H9 (cell line): ENCODE results near the gene CNOT9. TPM values are rescaled to one million over a fixed set of nuclear protein-coding genes. Genes with fewer than 3 reads are reported as not detected.

Experiments used
- DNase-seq: peaks from one replicate; pipeline ENCODE4 v3.0.0-alpha.2; 2017
- H2AFZ ChIP-seq: one replicate; pipeline ENCODE4 v1.6.1; 2013; ENCODE audit warnings: mild to moderate bottlenecking, low read length, control low read depth, moderate library complexity
- H2AK5ac ChIP-seq: 2 replicates; pipeline ENCODE4 v1.6.1; 2013; ENCODE audit warnings: low read length, control low read depth, mixed read lengths; ENCODE audit not compliant: insufficient read length
- H2BK120ac ChIP-seq: one replicate; pipeline ENCODE4 v1.6.1; 2013; ENCODE audit warnings: low read depth, mild to moderate bottlenecking, low read length, control low read depth, inconsistent platforms; ENCODE audit not compliant: poor library complexity, severe bottlenecking
- H2BK12ac ChIP-seq: 2 replicates; pipeline ENCODE4 v1.6.1; 2013; ENCODE audit warnings: low read length, control low read depth, mixed read lengths, low read depth; ENCODE audit not compliant: insufficient read length
- H2BK15ac ChIP-seq: 2 replicates; pipeline ENCODE4 v1.6.1; 2013; ENCODE audit warnings: low read depth, low read length, control low read depth
- H2BK20ac ChIP-seq: one replicate; pipeline ENCODE4 v1.6.1; 2013; ENCODE audit warnings: low read depth, mild to moderate bottlenecking, low read length, control low read depth, inconsistent platforms; ENCODE audit not compliant: poor library complexity, severe bottlenecking
- H2BK5ac ChIP-seq: 2 replicates; pipeline ENCODE4 v1.6.1; 2013; ENCODE audit warnings: low read length, control low read depth, mixed read lengths; ENCODE audit not compliant: insufficient read length
- H3K14ac ChIP-seq: 2 replicates; pipeline ENCODE4 v1.6.1; 2013; ENCODE audit warnings: low read length, control low read depth; ENCODE audit not compliant: insufficient read depth
- H3K18ac ChIP-seq: 2 replicates; pipeline ENCODE4 v1.6.1; 2013; ENCODE audit warnings: low read depth, mild to moderate bottlenecking, mixed read lengths, low read length, control low read depth; ENCODE audit not compliant: insufficient read length
- H3K23ac ChIP-seq: 2 replicates; pipeline ENCODE4 v1.6.1; 2013; ENCODE audit warnings: low read length, control low read depth, mixed read lengths, low read depth; ENCODE audit not compliant: insufficient read length
- H3K23me2 ChIP-seq: 2 replicates; pipeline ENCODE4 v1.6.1; 2013; ENCODE audit warnings: low read depth, mild to moderate bottlenecking, mixed read lengths, low read length, control low read depth; ENCODE audit not compliant: insufficient read length, poor library complexity, severe bottlenecking
- H3K27ac ChIP-seq: 2 replicates; pipeline ENCODE4 v1.5.1; 2013; ENCODE audit warnings: low read length, control low read depth, mixed read lengths, low read depth; ENCODE audit not compliant: insufficient read length
- H3K27me3 ChIP-seq: 2 replicates; pipeline ENCODE4 v1.6.1; 2013; ENCODE audit warnings: low read length, control low read depth, inconsistent platforms; ENCODE audit not compliant: insufficient read depth
- H3K4ac ChIP-seq: 2 replicates; pipeline ENCODE4 v1.6.1; 2013; ENCODE audit warnings: low read depth, mild to moderate bottlenecking, control low read depth, inconsistent platforms, low read length, moderate library complexity
- H3K4me1 ChIP-seq: 2 replicates; pipeline ENCODE4 v1.6.1; 2013; ENCODE audit warnings: low read length, control low read depth, inconsistent platforms; ENCODE audit not compliant: insufficient read depth
- H3K4me2 ChIP-seq: 2 replicates; pipeline ENCODE4 v1.6.1; 2013; ENCODE audit warnings: low read length, control low read depth, mixed read lengths; ENCODE audit not compliant: insufficient read length, insufficient read depth
- H3K56ac ChIP-seq: 2 replicates; pipeline ENCODE4 v1.6.1; 2013; ENCODE audit warnings: low read depth, mild to moderate bottlenecking, mixed read lengths, low read length, control low read depth; ENCODE audit not compliant: insufficient read length
- H3K79me1 ChIP-seq: 2 replicates; pipeline ENCODE4 v1.6.1; 2013; ENCODE audit warnings: low read depth, mild to moderate bottlenecking, moderate library complexity, low read length, control low read depth, inconsistent platforms; ENCODE audit not compliant: insufficient read depth, poor library complexity, severe bottlenecking
- H3K79me2 ChIP-seq: 2 replicates; pipeline ENCODE4 v1.6.1; 2013; ENCODE audit warnings: low read length, control low read depth, inconsistent platforms; ENCODE audit not compliant: insufficient read depth
- H3K9ac ChIP-seq: 2 replicates; pipeline ENCODE4 v1.6.1; 2013; ENCODE audit warnings: low read length, control low read depth, mixed read lengths; ENCODE audit not compliant: insufficient read length; ENCODE audit errors: extremely low read depth
- H3K9me3 ChIP-seq: one replicate; pipeline ENCODE4 v1.6.1; 2013; ENCODE audit warnings: low read depth, low read length, inconsistent platforms; ENCODE audit not compliant: control insufficient read depth
- H3T11ph ChIP-seq: one replicate; pipeline ENCODE4 v1.6.1; 2013; ENCODE audit warnings: mild to moderate bottlenecking, low read length, control low read depth, inconsistent platforms
- H4K20me1 ChIP-seq: one replicate; pipeline ENCODE4 v1.6.1; 2013; ENCODE audit not compliant: control insufficient read depth, insufficient read length, insufficient read depth
- H4K5ac ChIP-seq: 2 replicates; pipeline ENCODE4 v1.6.1; 2013; ENCODE audit warnings: low read depth, mild to moderate bottlenecking, mixed read lengths, low read length, control low read depth; ENCODE audit not compliant: insufficient read length
- H4K8ac ChIP-seq: replicated peaks from 2 replicates; pipeline ENCODE4 v1.6.1; 2013; ENCODE audit warnings: low read length, control low read depth, mixed read lengths, low read depth; ENCODE audit not compliant: insufficient read length
- H4K91ac ChIP-seq: 2 replicates; pipeline ENCODE4 v1.6.1; 2013; ENCODE audit warnings: low read depth, mild to moderate bottlenecking, moderate library complexity, mixed read lengths, low read length, control low read depth; ENCODE audit not compliant: insufficient read length
- H3K27ac Mint-ChIP-seq, 3 experiments: 2 replicates in 2 of 3; 3 replicates in 1 of 3; pipeline ENCODE4 v1.8.0; 2020 to 2021; ENCODE audit warnings: mixed read lengths in 3 of 3, mild to moderate bottlenecking in 1 of 3, moderate library complexity in 1 of 3
- H3K27me3 Mint-ChIP-seq: 2 replicates; pipeline ENCODE4 v1.8.0; 2021; ENCODE audit warnings: low read depth, mild to moderate bottlenecking, moderate library complexity, mixed read lengths
- H3K36me3 Mint-ChIP-seq, 3 experiments: 2 replicates in 2 of 3; 3 replicates in 1 of 3; pipeline ENCODE4 v1.8.0; 2020 to 2021; ENCODE audit warnings: low read depth in 3 of 3, mixed read lengths in 3 of 3; ENCODE audit not compliant: insufficient read depth in 1 of 3
- H3K4me1 Mint-ChIP-seq, 2 experiments: 2 replicates each; pipeline ENCODE4 v1.8.0; 2020; ENCODE audit warnings: mixed read lengths in 2 of 2
- H3K4me3 Mint-ChIP-seq, 2 experiments: 2 replicates in 1 of 2; 3 replicates in 1 of 2; pipeline ENCODE4 v1.8.0; 2020 to 2021; ENCODE audit warnings: mild to moderate bottlenecking in 2 of 2, mixed read lengths in 2 of 2, moderate library complexity in 1 of 2
- H3K9me3 Mint-ChIP-seq, 2 experiments: 2 replicates in 1 of 2; 3 replicates in 1 of 2; pipeline ENCODE4 v1.8.0; 2020; ENCODE audit warnings: mild to moderate bottlenecking in 2 of 2, mixed read lengths in 2 of 2, moderate library complexity in 1 of 2
- WGBS: extraction: QIAGEN DNeasy Blood & Tissue Kit; methylation state at CpG from one replicate; pipeline ENCODE4 v1.1.7; 2013; ENCODE audit warnings: missing lambda C conversion rate, low lambda C conversion rate, mixed read lengths; ENCODE audit not compliant: insufficient read length; ENCODE audit errors: extremely low coverage; 5-methylcytosine and 5-hydroxymethylcytosine counted together
- total RNA-seq: library from RNA; stranded (reverse); gene quantifications from 2 replicates; pipeline ENCODE4 v1.2.1, GENCODE V29; 2021
- TF ChIP-seq, protein P1 (sequence below): fragments of 200-600 bp; sonication (generic); conservative IDR thresholded peaks from 3 replicates; pipeline ENCODE4 v1.8.0; 2021; ENCODE audit warnings: antibody characterized with exemption, mild to moderate bottlenecking

CNOT9 gene
- total RNA-seq, 1 experiment from 2014 or later = 91.2 TPM

- Mint-ChIP-seq H3K9me3 (no peaks in the 10 kb centered on the region), H3K4me3 (peak overlapping the region in 1 of 2 experiments; percentile 56; a peak in 1 of 5 replicates)
Measured at GRCh38 chr2:218577482-218578220, 9.0 kb downstream of the CNOT9 start.

More at GRCh38 chr2:218577482-218578220, 9.0 kb downstream of the CNOT9 start:
- H2BK15ac ChIP-seq = no peak overlapping the region
- H3K56ac ChIP-seq = no peak overlapping the region
- H4K91ac ChIP-seq = no peak overlapping the region
- no peak overlapping the region for H3K23ac ChIP-seq
- H3K14ac ChIP-seq = no peak overlapping the region
- H3K18ac ChIP-seq = no peak overlapping the region
- Mint-ChIP-seq H3K27ac (peak overlapping the region; percentile 60 to 91 (median 85); a peak in 5 of 7 replicates), H3K27me3 (no peaks in the 10 kb centered on the region), H3K4me1 (peaks cover 26 to 37% of the 10 kb centered on the region in 2 experiments), H3K36me3 (peaks cover 17 to 50% (median 48%) of the 10 kb centered on the region in 3 experiments; a peak in 6 of 7 replicates)
- H2BK5ac ChIP-seq = no peak overlapping the region
- H3K79me1 ChIP-seq = peaks cover 2% of the 10 kb centered on the region
- no peak overlapping the region for H3T11ph ChIP-seq
- H3K4ac ChIP-seq = no peak overlapping the region
- DNase-seq = no peak
- H3K27ac ChIP-seq = no peak overlapping the region
- WGBS = no CpG with 5 or more reads among the region's 3 CpGs
- no peak overlapping the region for H2AK5ac ChIP-seq
- H3K9ac ChIP-seq = no peak overlapping the region
- H3K27me3 ChIP-seq = no peaks in the 10 kb centered on the region
- H3K23me2 ChIP-seq = no peaks in the 10 kb centered on the region
- no peak overlapping the region for H2BK20ac ChIP-seq
- H2AFZ ChIP-seq = no peak overlapping the region
- H3K4me1 ChIP-seq = peaks cover 9% of the 10 kb centered on the region
- H3K9me3 ChIP-seq = no peaks in the 10 kb centered on the region
- H2BK12ac ChIP-seq = no peak overlapping the region
- no peak overlapping the region for H4K8ac ChIP-seq
- no peak overlapping the region for H4K5ac ChIP-seq
- TF ChIP-seq, protein P1, sequence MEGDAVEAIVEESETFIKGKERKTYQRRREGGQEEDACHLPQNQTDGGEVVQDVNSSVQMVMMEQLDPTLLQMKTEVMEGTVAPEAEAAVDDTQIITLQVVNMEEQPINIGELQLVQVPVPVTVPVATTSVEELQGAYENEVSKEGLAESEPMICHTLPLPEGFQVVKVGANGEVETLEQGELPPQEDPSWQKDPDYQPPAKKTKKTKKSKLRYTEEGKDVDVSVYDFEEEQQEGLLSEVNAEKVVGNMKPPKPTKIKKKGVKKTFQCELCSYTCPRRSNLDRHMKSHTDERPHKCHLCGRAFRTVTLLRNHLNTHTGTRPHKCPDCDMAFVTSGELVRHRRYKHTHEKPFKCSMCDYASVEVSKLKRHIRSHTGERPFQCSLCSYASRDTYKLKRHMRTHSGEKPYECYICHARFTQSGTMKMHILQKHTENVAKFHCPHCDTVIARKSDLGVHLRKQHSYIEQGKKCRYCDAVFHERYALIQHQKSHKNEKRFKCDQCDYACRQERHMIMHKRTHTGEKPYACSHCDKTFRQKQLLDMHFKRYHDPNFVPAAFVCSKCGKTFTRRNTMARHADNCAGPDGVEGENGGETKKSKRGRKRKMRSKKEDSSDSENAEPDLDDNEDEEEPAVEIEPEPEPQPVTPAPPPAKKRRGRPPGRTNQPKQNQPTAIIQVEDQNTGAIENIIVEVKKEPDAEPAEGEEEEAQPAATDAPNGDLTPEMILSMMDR = no peak
- H4K20me1 ChIP-seq = no peaks in the 10 kb centered on the region
- no peak overlapping the region for H3K4me2 ChIP-seq
- H2BK120ac ChIP-seq = no peak overlapping the region
- H3K79me2 ChIP-seq = peaks cover 28% of the 10 kb centered on the region; the same call in 1 of the 2 replicates
